ENCODE data around the gene NMNAT1.
A peak's percentile ranks its signal among the peaks of the same experiment; 100 is the strongest.

DNA sequence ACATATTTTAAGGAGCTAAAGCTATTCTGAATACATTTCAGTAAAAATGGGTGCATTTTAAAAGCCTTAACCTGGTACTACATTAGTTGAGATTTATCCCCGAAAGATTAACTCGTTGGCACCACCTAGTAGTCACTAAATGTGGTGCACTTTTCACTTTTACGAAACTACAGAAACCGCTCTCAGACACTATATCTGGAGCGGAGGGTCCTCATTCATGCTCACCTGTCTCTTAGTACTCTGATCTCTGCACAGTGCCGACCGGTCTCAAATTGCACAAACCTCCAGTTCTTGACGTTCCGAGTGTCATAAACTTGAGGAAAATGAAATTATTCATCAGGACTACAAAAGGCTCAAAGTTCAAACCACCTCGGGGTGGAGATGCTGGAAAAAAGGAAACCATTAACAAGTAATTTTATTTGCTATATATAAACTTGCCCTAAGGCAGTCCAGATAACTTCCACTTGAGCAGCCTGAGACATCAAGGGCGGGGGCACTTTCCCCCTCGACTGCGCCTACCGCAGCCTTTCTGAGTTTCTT lies 806 bp upstream of the NMNAT1 start:
- TF ChIP-seq POLR2A (IDR thresholded peaks at IDR 0.05) (no peak), POLR2AphosphoS5 (IDR thresholded peaks at IDR 0.05) (no peak), EP300 (IDR thresholded peaks at IDR 0.05) (no peak)
- TF ChIP-seq, protein P1, sequence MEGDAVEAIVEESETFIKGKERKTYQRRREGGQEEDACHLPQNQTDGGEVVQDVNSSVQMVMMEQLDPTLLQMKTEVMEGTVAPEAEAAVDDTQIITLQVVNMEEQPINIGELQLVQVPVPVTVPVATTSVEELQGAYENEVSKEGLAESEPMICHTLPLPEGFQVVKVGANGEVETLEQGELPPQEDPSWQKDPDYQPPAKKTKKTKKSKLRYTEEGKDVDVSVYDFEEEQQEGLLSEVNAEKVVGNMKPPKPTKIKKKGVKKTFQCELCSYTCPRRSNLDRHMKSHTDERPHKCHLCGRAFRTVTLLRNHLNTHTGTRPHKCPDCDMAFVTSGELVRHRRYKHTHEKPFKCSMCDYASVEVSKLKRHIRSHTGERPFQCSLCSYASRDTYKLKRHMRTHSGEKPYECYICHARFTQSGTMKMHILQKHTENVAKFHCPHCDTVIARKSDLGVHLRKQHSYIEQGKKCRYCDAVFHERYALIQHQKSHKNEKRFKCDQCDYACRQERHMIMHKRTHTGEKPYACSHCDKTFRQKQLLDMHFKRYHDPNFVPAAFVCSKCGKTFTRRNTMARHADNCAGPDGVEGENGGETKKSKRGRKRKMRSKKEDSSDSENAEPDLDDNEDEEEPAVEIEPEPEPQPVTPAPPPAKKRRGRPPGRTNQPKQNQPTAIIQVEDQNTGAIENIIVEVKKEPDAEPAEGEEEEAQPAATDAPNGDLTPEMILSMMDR (IDR thresholded peaks at IDR 0.05) = peak in 1 of 2 donors; percentile 33

Data from suprapubic skin (tissue), 4 donors.